Body of pancreas (tissue), 4 donors: Measurements from ENCODE around the gene ZEB2. TPM values are rescaled to one million over a fixed set of nuclear protein-coding genes. Genes with fewer than 3 reads are reported as not detected.

Experiments
- ATAC-seq: fragments of 150-250 bp; one replicate; pipeline ENCODE4 v1.9.1; 2016
- DNase-seq, 4 donors: peaks; one replicate each; pipeline ENCODE4 v3.0.0-alpha.2; 2019
- H3K27ac ChIP-seq, 4 donors: fragments of 200-600 bp; sonication (generic); 1 replicate in 3 of 4; 2 replicates in 1 of 4; pipeline versions ENCODE4 v1.5.1 to v1.6.1; 2016 to 2019; ENCODE audit warnings: mild to moderate bottlenecking in 1 of 4, mixed read lengths in 1 of 4, moderate library complexity in 1 of 4
- H3K27me3 ChIP-seq, 2 donors: fragments of 200-600 bp; sonication (generic); one replicate each; pipeline ENCODE4 v1.6.0; 2016; ENCODE audit warnings: mild to moderate bottlenecking in 1 of 2
- H3K36me3 ChIP-seq, 2 donors: fragments of 200-600 bp; sonication (generic); replicated peaks in 1 of 2; 2 replicates each; pipeline ENCODE4 v1.5.1; 2016; ENCODE audit warnings: low read depth in 2 of 2; ENCODE audit not compliant: insufficient read depth in 1 of 2
- H3K4me1 ChIP-seq: fragments of 200-600 bp; sonication (generic); one replicate; pipeline ENCODE4 v1.6.0; 2016
- H3K4me3 ChIP-seq, 2 donors: fragments of 200-600 bp; sonication (generic); 1 replicate in 1 of 2; 2 replicates in 1 of 2; pipeline ENCODE4 v1.5.1; 2016 to 2019
- H3K9me3 ChIP-seq, 3 donors: fragments of 200-600 bp; sonication (generic); 1 replicate in 2 of 3; 2 replicates in 1 of 3; pipeline ENCODE4 v1.5.1; 2016
- POLR2A ChIP-seq, 3 donors: fragments of 450-650 bp; IDR thresholded peaks; one replicate each; pipeline ENCODE4 v1.6.1; 2016; ENCODE audit warnings: antibody characterized with exemption in 3 of 3, mild to moderate bottlenecking in 2 of 3
- WGBS, 2 donors: methylation state at CpG; one replicate each; pipeline ENCODE4 v1.1.5; 2017; 5-methylcytosine and 5-hydroxymethylcytosine counted together
- intact Hi-C: fragments of 100-400 bp; cut with DNase I; formaldehyde crosslinking; loops from one replicate; pipeline ENCODE4 v1.15.1; 2023
- total RNA-seq, 2 donors: library from RNA; depleted of rRNA; stranded (reverse); fragments of >200 nt; gene quantifications; one replicate each; pipeline ENCODE4 v1.1.0, GENCODE V29; 2016
- TF ChIP-seq, protein P1 (sequence below), 7 experiments: fragments of 450-650 bp in 4 of 7; fragments of 200-600 bp in 3 of 7; sonication (generic) in 3 of 7; IDR thresholded peaks; one replicate each; pipeline ENCODE4 v1.5.1; 2016 to 2019; ENCODE audit warnings: antibody characterized with exemption in 7 of 7

Gene ZEB2
- total RNA-seq, 2 donors from 2014 or later: 18.5 to 24.6 TPM

DNA sequence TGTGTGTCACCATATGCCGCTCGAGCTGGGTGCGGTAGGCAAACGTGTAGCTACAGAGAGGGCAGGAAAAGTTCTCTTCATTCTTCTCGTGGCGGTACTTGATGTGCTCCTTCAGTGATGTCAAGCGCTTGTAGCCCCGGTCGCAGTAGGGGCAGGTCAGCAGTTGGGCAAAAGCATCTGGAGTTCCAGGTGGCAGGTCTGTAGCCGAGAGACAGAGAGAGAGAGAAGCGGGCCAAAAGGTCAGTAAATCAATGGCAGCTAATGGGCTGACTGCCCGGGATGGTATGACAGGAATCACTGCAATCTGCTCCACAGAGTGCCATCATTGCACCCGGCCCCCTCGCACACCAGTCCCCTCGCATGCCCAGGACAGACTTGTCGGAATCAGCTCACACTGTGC lies 116.0 kb downstream of the ZEB2 start:
- Histone ChIP-seq H3K27ac (no peak overlapping the region), H3K9me3 (no peaks in the 10 kb centered on the region), H3K36me3 (no peaks in the 10 kb centered on the region), H3K4me3 (no peak overlapping the region), H3K4me1 (no peaks in the 10 kb centered on the region), H3K27me3 (no peaks in the 10 kb centered on the region)
- DNase-seq: no peak
- no peak for ATAC-seq
- WGBS, 2 donors: 47 to 51% methylated on average over 16 of the region's 16 CpGs
- intact Hi-C loops: no loop called here
- no peak for TF ChIP-seq POLR2A (IDR thresholded peaks at IDR 0.05)
- TF ChIP-seq, protein P1, sequence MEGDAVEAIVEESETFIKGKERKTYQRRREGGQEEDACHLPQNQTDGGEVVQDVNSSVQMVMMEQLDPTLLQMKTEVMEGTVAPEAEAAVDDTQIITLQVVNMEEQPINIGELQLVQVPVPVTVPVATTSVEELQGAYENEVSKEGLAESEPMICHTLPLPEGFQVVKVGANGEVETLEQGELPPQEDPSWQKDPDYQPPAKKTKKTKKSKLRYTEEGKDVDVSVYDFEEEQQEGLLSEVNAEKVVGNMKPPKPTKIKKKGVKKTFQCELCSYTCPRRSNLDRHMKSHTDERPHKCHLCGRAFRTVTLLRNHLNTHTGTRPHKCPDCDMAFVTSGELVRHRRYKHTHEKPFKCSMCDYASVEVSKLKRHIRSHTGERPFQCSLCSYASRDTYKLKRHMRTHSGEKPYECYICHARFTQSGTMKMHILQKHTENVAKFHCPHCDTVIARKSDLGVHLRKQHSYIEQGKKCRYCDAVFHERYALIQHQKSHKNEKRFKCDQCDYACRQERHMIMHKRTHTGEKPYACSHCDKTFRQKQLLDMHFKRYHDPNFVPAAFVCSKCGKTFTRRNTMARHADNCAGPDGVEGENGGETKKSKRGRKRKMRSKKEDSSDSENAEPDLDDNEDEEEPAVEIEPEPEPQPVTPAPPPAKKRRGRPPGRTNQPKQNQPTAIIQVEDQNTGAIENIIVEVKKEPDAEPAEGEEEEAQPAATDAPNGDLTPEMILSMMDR (IDR thresholded peaks at IDR 0.05): no peak

DNA sequence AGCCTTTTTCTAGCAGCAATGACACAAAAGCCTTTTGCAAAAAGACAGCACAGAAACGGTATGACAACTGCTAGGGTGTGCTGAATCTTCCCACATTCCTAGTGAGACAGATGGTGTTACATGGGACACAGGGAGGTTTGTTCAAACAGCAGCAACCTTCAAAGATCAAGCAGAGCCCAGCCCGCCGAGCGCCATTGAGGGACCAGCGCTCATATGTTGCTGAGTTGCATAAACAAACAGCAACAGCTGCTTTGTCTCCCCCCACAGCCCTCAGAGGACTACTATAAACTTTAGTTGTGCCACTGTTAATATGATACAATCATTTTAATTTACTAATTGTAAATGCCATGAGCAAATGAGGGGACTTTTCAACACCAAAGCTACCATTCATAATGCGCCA lies 117.7 kb downstream of the ZEB2 start:
- no peak overlapping the region for H3K4me3 ChIP-seq
- H3K4me1 ChIP-seq: no peaks in the 10 kb centered on the region
- ATAC-seq: no peak
- TF ChIP-seq, protein P1 (IDR thresholded peaks at IDR 0.05): no peak
- no peak for TF ChIP-seq POLR2A (IDR thresholded peaks at IDR 0.05)
- no peaks in the 10 kb centered on the region for H3K27me3 ChIP-seq
- DNase-seq: no peak
- WGBS, 2 donors: 78 to 86% methylated on average over 6 of the region's 6 CpGs
- H3K36me3 ChIP-seq: no peaks in the 10 kb centered on the region
- intact Hi-C loops: no loop called here
- H3K9me3 ChIP-seq: no peaks in the 10 kb centered on the region
- no peak overlapping the region for H3K27ac ChIP-seq

DNA sequence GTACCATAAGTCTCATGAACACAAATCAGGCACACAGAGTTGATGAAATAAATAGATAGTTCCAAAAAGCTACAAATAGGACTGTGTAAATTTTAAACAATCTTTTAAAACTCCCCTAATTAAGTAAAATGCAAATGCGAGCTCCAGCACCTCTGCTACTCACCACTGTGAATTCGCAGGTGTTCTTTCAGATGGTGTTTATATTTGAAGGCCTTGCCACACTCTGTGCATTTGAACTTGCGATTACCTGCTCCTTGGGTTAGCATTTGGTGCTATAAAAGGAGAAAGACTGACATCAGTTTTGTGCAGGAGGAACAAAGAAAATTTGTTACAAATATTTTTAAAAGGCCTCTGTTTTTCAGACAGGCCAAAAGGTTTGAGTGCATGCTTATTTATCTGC lies 118.9 kb downstream of the ZEB2 start:
- H3K4me1 ChIP-seq: no peaks in the 10 kb centered on the region
- no peak overlapping the region for H3K27ac ChIP-seq
- intact Hi-C loops: no loop called here
- no peaks in the 10 kb centered on the region for H3K27me3 ChIP-seq
- WGBS, 2 donors: 77 to 85% methylated on average over 3 of the region's 3 CpGs
- ATAC-seq (no peak), DNase-seq (no peak)
- TF ChIP-seq, protein P1 (IDR thresholded peaks at IDR 0.05): no peak
- TF ChIP-seq POLR2A (IDR thresholded peaks at IDR 0.05): no peak
- no peaks in the 10 kb centered on the region for H3K9me3 ChIP-seq
- H3K4me3 ChIP-seq: no peak overlapping the region
- no peaks in the 10 kb centered on the region for H3K36me3 ChIP-seq

GRCh38 chr2:144396318-144396717 lies 123.6 kb downstream of the ZEB2 start:
- no peaks in the 10 kb centered on the region for H3K4me1 ChIP-seq
- H3K27ac ChIP-seq: no peak overlapping the region
- ATAC-seq (no peak), DNase-seq (no peak)
- H3K27me3 ChIP-seq: no peaks in the 10 kb centered on the region
- H3K9me3 ChIP-seq: no peaks in the 10 kb centered on the region
- intact Hi-C loops: no loop called here
- H3K4me3 ChIP-seq: no peak overlapping the region
- TF ChIP-seq POLR2A (IDR thresholded peaks at IDR 0.05): no peak
- TF ChIP-seq, protein P1 (IDR thresholded peaks at IDR 0.05): no peak
- WGBS, 2 donors: 86 to 93% methylated on average over 6 of the region's 6 CpGs
- H3K36me3 ChIP-seq: no peaks in the 10 kb centered on the region

DNA sequence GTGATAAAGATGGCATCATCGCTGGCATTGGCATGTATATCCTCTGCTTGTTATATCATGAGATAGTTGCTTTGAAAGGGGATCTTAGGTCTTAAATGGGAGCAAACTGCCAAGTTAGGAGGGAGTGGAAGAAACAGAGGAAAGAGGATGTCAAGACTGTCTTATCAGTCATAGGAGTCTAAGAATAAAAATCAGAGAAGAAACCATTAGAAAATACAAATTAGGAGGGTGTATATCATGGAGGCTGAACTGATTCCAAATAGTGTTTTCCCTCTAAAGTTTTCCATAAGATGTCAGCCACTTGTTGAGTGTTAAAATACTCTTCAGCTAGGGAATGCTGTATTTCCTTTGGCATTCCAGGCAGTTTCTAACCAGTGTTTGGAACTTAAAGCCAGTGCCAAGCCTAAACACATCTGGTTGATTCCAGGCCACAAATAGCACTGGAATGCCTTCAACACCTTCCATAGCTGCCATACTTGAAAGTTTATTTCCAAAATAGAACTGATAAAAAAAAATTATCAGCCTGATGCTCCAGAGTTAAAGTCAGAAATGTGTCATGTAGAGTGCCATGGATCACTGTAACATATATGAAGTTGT lies 129.4 kb downstream of the ZEB2 start:
- Histone ChIP-seq H3K27ac (no peak overlapping the region), H3K4me3 (no peak overlapping the region), H3K4me1 (no peaks in the 10 kb centered on the region), H3K27me3 (no peaks in the 10 kb centered on the region), H3K9me3 (no peaks in the 10 kb centered on the region), H3K36me3 (no peaks in the 10 kb centered on the region)
- DNase-seq: no peak
- WGBS, 2 donors: 94 to 100% methylated on average over 1 of the region's 1 CpG
- intact Hi-C loops: no loop called here
- TF ChIP-seq, protein P1 (IDR thresholded peaks at IDR 0.05): no peak
- no peak for TF ChIP-seq POLR2A (IDR thresholded peaks at IDR 0.05)
- no peak for ATAC-seq
